Non-pigmented ciliary epithelial cell (primary cell): ENCODE measurements around the gene HDHD5.

ENCODE experiments used
- DNase-seq: peaks from one replicate; pipeline ENCODE4 v3.0.0-alpha.2; 2010; ENCODE audit warnings: low read depth

The HDHD5 gene

GRCh38 chr22:17120281-17120680, 38.8 kb downstream of the HDHD5 start:
- no peak for DNase-seq

DNA sequence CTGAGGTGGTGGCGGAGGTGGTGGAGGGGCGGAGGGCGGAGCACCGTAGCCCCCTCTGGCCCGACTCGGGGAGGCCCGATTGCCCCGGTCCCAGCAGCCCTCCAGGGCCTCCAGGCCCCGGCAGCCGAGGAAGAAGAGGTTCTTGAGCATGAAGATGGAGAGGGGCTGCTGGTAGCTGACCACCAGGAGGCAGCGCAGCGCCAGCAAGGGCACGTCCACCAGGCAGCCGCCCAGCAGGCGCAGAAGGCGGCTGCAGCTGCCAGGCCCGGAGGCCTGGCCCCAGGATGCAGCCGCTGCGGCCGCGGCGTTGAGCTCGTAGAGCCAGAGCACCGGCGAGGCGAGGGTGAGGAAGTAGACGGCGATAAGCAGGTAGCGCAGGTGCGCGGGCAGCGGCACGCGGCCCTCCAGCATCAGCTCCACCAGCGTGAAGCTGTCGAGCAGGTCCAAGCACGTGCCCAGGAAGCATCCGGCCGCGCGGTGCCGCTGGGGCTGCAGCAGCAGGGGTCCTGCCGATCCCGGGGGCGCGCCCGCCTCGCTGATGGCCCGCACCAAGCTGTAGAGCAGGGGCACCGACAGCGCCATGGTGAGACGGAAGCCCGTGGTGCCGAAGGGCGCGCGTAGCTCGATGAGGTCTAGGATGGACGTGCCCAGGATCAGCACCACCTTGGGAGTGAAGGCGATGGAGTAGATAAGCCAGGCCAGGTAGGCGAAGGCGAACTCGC, 39.4 kb downstream of the HDHD5 start:
- DNase-seq: no peak

- no peak for DNase-seq
These were observed 40.7 kb downstream of the HDHD5 start for GRCh38 chr22:17118342-17118741.

GRCh38 chr22:17117890-17118289, 41.2 kb downstream of the HDHD5 start:
- DNase-seq: no peak

GRCh38 chr22:17117400-17117799, 41.7 kb downstream of the HDHD5 start:
- no peak for DNase-seq

DNA sequence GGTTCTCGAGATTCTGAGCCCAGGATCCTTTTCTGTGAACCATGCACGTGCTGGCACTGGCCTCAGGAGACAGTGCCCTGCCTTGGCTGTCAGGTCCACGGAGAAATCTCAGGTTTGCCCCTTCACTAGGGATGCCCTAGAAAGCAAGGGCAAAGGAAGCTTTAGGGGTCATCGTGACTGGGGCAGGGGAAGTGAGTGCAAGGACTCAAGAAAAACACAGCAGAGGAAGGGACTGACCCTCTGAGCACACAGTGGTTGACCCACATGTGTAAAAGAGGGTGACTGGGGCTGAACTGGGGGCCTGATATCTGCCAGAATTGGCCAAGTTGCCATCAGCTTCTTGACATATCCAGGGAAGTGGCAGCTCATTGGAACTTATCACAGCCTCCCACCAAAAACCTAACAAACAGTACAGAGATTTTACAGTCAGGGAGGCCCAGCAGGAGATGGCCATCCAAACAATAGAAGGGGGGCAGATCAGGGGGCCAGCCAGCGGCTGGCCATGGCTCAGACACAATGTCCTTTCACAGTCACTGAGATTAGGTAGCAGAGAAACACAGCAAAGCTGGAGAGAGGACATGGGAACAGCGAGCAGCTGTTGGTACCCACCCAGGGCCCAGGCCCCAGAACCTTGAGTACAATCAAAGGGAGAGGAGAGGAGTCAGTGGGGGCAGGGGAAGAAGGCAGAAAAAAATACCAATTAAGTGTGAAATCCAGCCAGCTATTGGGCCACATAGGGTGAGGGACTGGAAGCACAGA, 42.3 kb downstream of the HDHD5 start:
- DNase-seq: no peak

DNA sequence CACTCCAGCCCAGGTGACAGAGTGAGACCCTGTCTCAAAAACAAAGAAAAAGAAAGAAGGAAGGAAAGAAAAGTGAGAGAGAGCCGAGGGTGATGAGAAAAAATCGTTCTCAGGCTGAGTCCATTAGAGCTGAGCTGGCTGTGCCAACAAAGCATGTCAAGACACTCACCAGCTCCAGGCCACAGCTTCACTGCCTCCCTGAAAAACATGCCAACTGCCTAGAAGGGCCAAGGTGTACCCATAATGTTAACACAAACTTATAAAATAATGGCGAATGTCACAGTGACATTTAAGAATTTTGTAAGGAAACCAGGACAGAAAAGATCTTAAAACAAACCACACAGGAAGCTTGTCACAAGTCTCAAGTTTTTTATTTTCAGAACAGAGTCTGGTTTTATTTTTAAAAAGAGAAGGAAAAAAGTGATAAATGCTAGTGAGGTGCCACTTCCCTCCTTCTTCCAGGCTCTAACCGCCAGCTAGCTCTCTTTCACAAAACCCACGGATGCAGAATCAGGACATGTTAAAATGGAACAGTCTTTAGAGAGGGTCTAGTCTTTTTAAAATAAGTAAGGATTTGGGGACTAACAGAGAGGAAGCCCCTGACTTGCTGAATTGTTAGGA, 43.0 kb downstream of the HDHD5 start:
- no peak for DNase-seq

- no peak for DNase-seq
These were observed 43.8 kb downstream of the HDHD5 start for GRCh38 chr22:17115236-17115635.

- no peak for DNase-seq
These were observed 44.2 kb downstream of the HDHD5 start for GRCh38 chr22:17114898-17115235.

GRCh38 chr22:17114173-17114897, 44.7 kb downstream of the HDHD5 start:
- no peak for DNase-seq

- DNase-seq: no peak
These were observed 45.5 kb downstream of the HDHD5 start for GRCh38 chr22:17113600-17113999.

DNA sequence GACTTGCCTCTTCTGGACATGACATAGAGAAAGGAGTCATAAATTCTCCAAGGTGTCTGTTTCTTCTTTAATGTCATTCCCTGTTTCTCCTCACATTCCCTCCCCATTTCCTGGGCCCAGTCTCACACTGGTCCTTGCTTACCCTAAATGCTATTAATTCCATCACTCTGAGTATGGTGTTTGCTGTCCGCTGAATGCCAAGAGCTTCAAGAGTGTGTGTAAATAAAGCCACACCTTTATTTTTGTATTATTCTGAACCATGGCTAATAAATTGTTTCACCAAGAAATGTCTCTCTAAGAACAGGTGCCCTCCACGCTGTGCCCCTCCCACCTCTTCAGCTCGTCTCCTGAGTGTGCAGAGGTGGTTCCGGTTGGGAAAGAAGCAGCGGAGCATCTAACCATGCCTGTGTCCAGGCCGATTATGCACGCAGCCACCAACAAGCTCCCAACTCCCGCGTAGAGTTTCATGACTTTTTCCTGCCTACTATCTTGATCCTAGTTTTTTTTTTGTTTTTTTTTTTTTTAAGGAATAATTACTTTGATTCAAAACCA, 46.5 kb downstream of the HDHD5 start:
- DNase-seq: no peak

DNA sequence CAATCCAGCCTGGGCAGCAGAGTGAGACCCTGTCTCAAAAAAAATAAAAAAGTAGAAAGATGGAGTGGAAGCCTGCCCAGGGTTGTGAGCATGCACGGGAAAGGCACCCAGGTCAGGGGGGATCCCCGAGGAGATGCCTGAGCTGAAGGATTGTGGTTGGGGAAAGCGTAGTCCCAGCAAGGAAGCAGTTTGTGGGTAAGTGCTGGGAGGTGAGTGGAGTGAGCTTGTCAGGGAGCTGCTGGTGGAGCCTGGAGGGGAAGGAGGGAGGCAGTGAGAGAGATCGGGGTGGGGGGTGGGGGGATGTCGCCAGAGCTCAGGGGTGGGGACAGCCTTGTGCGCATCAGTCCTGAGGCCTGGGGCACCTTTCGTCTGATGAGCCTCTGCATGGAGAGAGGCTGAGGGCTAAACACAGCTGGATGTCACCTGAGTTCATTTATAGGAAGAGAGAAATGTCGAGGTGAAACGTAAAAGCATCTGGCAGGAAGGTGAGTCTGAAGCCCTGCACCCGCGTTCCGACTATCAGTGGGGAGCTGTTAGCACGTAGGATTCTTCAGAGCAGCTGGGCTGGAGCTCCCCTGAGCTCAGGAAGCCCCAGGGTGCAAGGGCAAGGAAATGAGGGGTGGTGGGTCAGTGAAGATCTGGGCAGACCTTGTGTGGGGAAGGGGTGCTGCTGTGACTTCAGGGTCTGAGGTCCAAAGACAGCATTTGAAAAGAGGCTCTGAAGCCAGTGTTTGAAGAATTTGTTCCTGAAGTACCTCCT, 48.1 kb downstream of the HDHD5 start:
- no peak for DNase-seq

DNA sequence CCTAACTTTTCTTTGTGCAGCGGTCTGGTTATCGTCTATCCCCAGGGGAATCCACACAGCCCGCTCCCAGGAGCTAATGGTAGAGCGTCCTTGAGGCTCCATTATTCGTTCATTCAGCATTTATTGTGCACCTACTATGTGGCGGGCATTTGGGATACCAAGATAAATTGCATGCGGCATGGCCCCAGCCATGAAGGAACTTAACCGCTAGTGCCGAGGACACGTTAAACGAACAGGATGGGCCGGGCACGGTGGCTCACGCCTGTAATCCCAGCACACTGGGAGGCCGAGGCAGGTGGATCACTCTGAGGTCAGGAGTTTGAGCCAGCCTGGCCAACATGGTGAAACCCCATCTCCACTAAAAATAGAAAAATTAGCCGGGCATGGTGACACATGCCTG, 49.1 kb downstream of the HDHD5 start:
- DNase-seq: no peak

DNA sequence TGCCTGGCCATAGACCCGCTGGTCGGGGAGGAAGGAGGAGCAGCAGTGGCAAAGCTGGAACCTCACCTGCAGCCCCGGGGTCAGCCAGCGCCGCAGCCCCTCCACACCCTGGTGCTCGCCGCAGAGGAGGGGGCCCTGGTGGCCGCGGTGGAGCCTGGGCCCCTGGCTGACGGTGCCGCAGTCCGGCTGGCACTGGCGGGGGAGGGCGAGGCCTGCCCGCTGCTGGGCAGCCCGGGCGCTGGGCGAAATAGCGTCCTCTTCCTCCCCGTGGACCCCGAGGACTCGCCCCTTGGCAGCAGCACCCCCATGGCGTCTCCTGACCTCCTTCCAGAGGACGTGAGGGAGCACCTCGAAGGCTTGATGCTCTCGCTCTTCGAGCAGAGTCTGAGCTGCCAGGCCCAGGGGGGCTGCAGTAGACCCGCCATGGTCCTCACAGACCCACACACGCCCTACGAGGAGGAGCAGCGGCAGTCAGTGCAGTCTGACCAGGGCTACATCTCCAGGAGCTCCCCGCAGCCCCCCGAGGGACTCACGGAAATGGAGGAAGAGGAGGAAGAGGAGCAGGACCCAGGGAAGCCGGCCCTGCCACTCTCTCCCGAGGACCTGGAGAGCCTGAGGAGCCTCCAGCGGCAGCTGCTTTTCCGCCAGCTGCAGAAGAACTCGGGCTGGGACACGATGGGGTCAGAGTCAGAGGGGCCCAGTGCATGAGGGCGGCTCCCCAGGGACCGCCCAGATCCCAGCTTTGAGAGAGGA, 49.8 kb downstream of the HDHD5 start:
- DNase-seq: no peak

DNA sequence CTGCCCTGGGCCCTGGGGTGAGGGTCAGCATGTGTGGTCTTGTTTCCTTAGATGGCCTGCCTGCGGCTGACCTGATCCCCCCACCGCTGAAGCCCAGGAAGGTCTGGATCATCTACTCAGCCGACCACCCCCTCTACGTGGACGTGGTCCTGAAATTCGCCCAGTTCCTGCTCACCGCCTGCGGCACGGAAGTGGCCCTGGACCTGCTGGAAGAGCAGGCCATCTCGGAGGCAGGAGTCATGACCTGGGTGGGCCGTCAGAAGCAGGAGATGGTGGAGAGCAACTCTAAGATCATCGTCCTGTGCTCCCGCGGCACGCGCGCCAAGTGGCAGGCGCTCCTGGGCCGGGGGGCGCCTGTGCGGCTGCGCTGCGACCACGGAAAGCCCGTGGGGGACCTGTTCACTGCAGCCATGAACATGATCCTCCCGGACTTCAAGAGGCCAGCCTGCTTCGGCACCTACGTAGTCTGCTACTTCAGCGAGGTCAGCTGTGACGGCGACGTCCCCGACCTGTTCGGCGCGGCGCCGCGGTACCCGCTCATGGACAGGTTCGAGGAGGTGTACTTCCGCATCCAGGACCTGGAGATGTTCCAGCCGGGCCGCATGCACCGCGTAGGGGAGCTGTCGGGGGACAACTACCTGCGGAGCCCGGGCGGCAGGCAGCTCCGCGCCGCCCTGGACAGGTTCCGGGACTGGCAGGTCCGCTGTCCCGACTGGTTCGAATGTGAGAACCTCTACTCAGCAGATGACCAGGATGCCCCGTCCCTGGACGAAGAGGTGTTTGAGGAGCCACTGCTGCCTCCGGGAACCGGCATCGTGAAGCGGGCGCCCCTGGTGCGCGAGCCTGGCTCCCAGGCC, 50.6 kb downstream of the HDHD5 start:
- DNase-seq: no peak

GRCh38 chr22:17107547-17107810, 51.6 kb downstream of the HDHD5 start:
- no peak for DNase-seq

- DNase-seq: no peak
These were observed 52.1 kb downstream of the HDHD5 start for GRCh38 chr22:17106785-17107546.

DNA sequence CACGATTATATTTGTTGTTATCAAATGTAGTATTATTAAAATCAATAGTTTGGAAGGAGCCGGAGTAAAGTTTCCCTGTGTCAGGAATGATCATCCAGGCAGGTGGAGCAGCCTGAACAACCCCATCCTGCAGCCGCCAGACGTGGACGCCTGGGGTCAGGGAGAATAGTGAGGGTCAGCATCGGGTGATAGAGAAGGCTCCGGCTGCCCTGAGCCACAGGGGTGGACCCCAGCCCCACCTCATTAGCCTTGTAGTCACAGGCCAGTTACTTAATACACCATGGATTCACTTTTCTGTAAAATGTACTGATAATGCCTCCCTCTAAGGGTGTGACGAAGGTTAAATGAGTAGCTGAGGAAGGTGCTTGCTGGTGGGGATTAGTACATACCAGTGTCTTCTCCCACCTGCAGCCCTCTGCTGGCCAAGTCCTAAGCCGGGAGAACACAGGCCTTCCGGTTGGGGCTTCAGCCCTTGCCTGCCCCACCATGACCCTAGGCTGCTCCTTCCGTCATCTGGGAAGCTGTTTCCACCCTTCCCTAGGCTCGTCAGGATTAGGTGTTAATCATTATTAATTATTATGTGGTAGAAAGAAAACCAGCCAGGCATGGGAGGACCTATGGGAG, 52.8 kb downstream of the HDHD5 start:
- DNase-seq: no peak
